ENCODE results near the gene NPSR1.

The NPSR1 gene

DNA sequence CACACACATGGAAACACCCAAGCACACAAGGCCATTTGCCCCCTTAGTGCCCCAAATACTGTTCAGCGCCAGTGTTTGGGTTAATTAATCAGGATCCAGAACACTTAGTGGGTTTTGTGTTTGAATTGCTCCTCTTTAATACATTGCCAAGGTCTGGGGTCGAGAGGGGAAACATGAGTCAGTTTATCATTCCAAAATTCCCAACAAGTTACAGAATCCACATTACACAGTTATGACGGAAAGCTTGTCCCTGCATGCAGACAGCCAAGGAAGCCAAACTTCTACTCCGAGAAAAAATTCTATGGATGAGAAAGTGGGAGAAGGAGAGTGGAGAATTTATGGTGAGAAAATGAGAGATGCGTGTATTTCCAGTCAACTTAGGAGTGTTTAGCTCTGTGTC is 189.0 kb downstream of the NPSR1 start:
- DNase-seq (ENCODE audit: low spot score) (no peak), ATAC-seq (ENCODE audit: low read depth) (peak; percentile 32; the same call in 1 of the 3 replicates)
- Histone ChIP-seq H3K27ac (ENCODE audit: poor library complexity, severe bottlenecking) (no peak overlapping the region), H3K4me3 (ENCODE audit: severe bottlenecking) (no peak overlapping the region), H3K27me3 (ENCODE audit: insufficient read depth, poor library complexity, severe bottlenecking) (no peaks in the 10 kb centered on the region), H3K4me1 (ENCODE audit: insufficient read depth, poor library complexity, severe bottlenecking) (no peaks in the 10 kb centered on the region), H3K36me3 (ENCODE audit: low read depth) (no peaks in the 10 kb centered on the region), H3K9me3 (ENCODE audit: severe bottlenecking) (no peaks in the 10 kb centered on the region)
- TF ChIP-seq, protein P1, sequence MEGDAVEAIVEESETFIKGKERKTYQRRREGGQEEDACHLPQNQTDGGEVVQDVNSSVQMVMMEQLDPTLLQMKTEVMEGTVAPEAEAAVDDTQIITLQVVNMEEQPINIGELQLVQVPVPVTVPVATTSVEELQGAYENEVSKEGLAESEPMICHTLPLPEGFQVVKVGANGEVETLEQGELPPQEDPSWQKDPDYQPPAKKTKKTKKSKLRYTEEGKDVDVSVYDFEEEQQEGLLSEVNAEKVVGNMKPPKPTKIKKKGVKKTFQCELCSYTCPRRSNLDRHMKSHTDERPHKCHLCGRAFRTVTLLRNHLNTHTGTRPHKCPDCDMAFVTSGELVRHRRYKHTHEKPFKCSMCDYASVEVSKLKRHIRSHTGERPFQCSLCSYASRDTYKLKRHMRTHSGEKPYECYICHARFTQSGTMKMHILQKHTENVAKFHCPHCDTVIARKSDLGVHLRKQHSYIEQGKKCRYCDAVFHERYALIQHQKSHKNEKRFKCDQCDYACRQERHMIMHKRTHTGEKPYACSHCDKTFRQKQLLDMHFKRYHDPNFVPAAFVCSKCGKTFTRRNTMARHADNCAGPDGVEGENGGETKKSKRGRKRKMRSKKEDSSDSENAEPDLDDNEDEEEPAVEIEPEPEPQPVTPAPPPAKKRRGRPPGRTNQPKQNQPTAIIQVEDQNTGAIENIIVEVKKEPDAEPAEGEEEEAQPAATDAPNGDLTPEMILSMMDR (IDR thresholded peaks at IDR 0.05; ENCODE audit: poor library complexity, severe bottlenecking) = no peak

- no peaks in the 10 kb centered on the region for H3K36me3 ChIP-seq (ENCODE audit: low read depth)
- H3K27me3 ChIP-seq (ENCODE audit: insufficient read depth, poor library complexity, severe bottlenecking) = no peaks in the 10 kb centered on the region
- H3K4me1 ChIP-seq (ENCODE audit: insufficient read depth, poor library complexity, severe bottlenecking) = no peaks in the 10 kb centered on the region
- no peak overlapping the region for H3K4me3 ChIP-seq (ENCODE audit: severe bottlenecking)
- H3K27ac ChIP-seq (ENCODE audit: poor library complexity, severe bottlenecking) = no peak overlapping the region
- DNase-seq (ENCODE audit: low spot score) (no peak), ATAC-seq (ENCODE audit: low read depth) (no peak)
- no peaks in the 10 kb centered on the region for H3K9me3 ChIP-seq (ENCODE audit: severe bottlenecking)
- TF ChIP-seq, protein P1 (IDR thresholded peaks at IDR 0.05; ENCODE audit: poor library complexity, severe bottlenecking) = no peak
Observed at GRCh38 chr7:34848670-34849069, 190.7 kb downstream of the NPSR1 start.

DNA sequence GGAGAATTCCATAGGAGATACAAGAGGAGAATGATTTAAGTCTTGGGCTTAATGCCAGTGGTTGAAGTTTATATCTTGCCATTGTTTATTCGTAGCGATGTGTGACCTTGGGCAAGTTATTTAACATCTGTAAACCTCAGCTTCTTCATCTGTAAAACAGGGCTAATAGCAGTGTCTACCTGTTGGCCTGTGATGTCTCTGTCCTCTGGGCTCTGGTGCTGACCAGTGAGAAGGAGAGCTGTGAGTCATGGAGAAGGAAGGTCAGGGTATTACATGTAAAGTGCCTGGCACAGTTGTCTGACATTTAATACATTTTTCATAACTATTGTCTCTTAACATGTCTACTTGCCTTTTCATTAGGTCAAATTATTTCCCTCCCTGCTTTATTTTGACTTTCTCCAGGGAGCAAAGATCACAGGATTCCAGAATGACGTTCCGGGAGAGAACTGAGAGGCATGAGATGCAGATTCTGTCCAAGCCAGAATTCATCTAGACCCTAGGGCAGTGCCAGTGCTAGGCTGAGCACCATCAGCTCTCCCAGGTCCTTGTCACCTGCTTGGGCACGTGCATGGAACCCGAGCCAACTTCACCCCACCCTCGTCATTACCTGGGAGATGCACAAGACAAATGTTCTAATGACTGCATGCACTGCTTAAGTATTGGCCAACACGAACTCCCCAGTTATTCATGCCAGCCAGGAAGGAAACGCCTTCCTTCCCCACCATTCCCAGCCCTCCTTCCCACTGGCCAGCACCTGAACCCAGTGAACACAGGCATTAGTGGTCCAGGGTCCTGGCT is 191.3 kb downstream of the NPSR1 start:
- no peaks in the 10 kb centered on the region for H3K36me3 ChIP-seq (ENCODE audit: low read depth)
- DNase-seq (ENCODE audit: low spot score) = no peak
- H3K27ac ChIP-seq (ENCODE audit: poor library complexity, severe bottlenecking) = no peak overlapping the region
- no peaks in the 10 kb centered on the region for H3K9me3 ChIP-seq (ENCODE audit: severe bottlenecking)
- peak; percentile 79 for ATAC-seq (ENCODE audit: low read depth)
- TF ChIP-seq, protein P1 (IDR thresholded peaks at IDR 0.05; ENCODE audit: poor library complexity, severe bottlenecking) = no peak
- no peaks in the 10 kb centered on the region for H3K27me3 ChIP-seq (ENCODE audit: insufficient read depth, poor library complexity, severe bottlenecking)
- no peak overlapping the region for H3K4me3 ChIP-seq (ENCODE audit: severe bottlenecking)
- H3K4me1 ChIP-seq (ENCODE audit: insufficient read depth, poor library complexity, severe bottlenecking) = no peaks in the 10 kb centered on the region

GRCh38 chr7:34849986-34850385 is 192.0 kb downstream of the NPSR1 start:
- no peak for ATAC-seq (ENCODE audit: low read depth)
- TF ChIP-seq, protein P1 (IDR thresholded peaks at IDR 0.05; ENCODE audit: poor library complexity, severe bottlenecking) = no peak

DNA sequence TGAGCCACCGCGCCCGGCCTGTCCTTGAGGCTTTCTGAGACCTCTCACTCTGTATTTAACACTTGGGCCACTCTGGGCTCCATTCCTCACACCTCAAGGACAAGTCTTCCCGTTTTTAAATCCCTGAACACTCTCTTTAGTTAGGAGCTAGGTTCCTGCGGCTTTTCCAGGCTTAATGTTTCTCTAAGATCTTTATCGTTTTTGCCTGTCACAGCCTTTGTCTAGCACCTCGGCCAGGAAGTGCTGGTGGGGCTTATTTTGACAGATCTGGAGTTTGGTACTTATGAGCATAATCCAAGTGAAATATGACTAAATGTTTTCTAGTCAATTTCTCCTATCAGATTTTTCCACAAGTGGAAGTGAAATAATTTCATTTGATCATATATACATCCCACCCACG is 192.7 kb downstream of the NPSR1 start:
- H3K36me3 ChIP-seq (ENCODE audit: low read depth) = no peaks in the 10 kb centered on the region
- H3K27ac ChIP-seq (ENCODE audit: poor library complexity, severe bottlenecking) = no peak overlapping the region
- no peaks in the 10 kb centered on the region for H3K4me1 ChIP-seq (ENCODE audit: insufficient read depth, poor library complexity, severe bottlenecking)
- ATAC-seq (ENCODE audit: low read depth) = no peak
- TF ChIP-seq, protein P1 (IDR thresholded peaks at IDR 0.05; ENCODE audit: poor library complexity, severe bottlenecking) = no peak
- no peaks in the 10 kb centered on the region for H3K27me3 ChIP-seq (ENCODE audit: insufficient read depth, poor library complexity, severe bottlenecking)
- no peak for DNase-seq (ENCODE audit: low spot score)
- no peak overlapping the region for H3K4me3 ChIP-seq (ENCODE audit: severe bottlenecking)
- no peaks in the 10 kb centered on the region for H3K9me3 ChIP-seq (ENCODE audit: severe bottlenecking)

More at GRCh38 chr7:34849986-34850385, 192.0 kb downstream of the NPSR1 start:
- no peak overlapping the region for H3K4me3 ChIP-seq (ENCODE audit: severe bottlenecking)
- no peaks in the 10 kb centered on the region for H3K36me3 ChIP-seq (ENCODE audit: low read depth)
- DNase-seq (ENCODE audit: low spot score) = no peak
- H3K27ac ChIP-seq (ENCODE audit: poor library complexity, severe bottlenecking) = no peak overlapping the region
- H3K9me3 ChIP-seq (ENCODE audit: severe bottlenecking) = no peaks in the 10 kb centered on the region
- no peaks in the 10 kb centered on the region for H3K27me3 ChIP-seq (ENCODE audit: insufficient read depth, poor library complexity, severe bottlenecking)
- H3K4me1 ChIP-seq (ENCODE audit: insufficient read depth, poor library complexity, severe bottlenecking) = no peaks in the 10 kb centered on the region
